T-helper 1 cell treated with Interleukin-12 subunit alpha and Interleukin-12 subunit beta and Interleukin-4 antibody, amounts not matched to agents 30 ng/mL and 1 ng/mL, for 36 hours (primary cell): ENCODE results near the gene SLC14A1. TPM values are rescaled to one million over a fixed set of nuclear protein-coding genes. Genes with fewer than 3 reads are reported as not detected.

Experiments
- intact Hi-C: fragments of 100-400 bp; cut with micrococcal nuclease; formaldehyde crosslinking; loops from one replicate; pipeline ENCODE4 v1.15.1; 2024
- total RNA-seq: library from RNA; stranded (reverse); gene quantifications from 2 replicates; pipeline ENCODE4 v1.2.3, GENCODE V29; 2022

The SLC14A1 gene
- total RNA-seq, 1 donor from 2014 or later: 0.44 TPM

- intact Hi-C loops: no loop called here
Observed at GRCh38 chr18:45793264-45793965, 69.4 kb downstream of the SLC14A1 start.

- intact Hi-C loops: no loop called here
Observed at GRCh38 chr18:45801416-45802004, 77.5 kb downstream of the SLC14A1 start.

Other genes starting within 250 kb of the SLC14A1 start
- 0.05 TPM in 1 of 2 replicates, not detected in the other for gene SLC14A2, start 108.7 kb upstream of the SLC14A1 start, total RNA-seq
- gene SIGLEC15, start 101.5 kb downstream of the SLC14A1 start, total RNA-seq: not detected in 2 replicates
- 23.9 and 26.5 TPM in 2 replicates for gene EPG5, start 243.1 kb downstream of the SLC14A1 start, total RNA-seq